ENCODE data around the gene TMEM63B.

The TMEM63B gene

DNA sequence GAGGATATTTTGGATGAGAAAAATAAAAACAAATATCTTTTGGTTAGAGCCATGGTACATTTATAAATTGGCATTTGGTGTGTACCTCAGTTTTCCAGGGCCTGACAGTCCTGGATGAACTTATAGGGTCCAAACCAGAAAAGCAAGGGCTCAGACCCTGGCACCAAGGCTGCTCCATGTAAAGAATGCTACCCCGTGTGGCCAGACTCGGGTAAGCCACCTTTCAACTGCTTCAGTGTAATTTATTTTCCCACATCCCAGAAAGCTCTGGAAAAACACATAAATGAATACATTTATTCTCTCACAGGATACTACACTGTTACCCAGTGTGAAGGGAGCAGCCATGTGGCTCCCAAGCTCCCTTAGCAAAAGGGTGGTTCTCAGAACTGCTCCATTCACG, 13.9 kb upstream of the TMEM63B start:
- Histone ChIP-seq H3K4me3 (no peak overlapping the region), H3K27ac (peak overlapping the region in 1 of 21 experiments; percentile 7)

DNA sequence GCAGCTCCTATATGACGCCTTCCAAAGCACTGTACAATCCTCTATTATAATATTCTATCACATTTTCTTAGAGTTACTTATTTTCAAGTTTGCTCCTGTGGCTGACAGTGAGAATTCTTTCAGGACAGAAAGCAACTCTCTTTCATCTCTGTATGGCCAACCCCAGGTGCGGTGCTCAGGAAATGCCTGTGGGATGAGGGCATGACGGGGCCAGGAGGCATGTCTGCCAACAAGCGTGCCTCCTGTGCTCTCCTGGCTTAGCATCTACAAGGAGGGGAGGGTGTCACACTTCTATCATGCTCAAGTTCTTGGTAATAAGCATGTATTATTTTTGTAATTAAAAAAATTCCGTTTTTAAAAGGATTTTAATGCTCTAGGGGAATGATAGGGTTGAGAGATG, 11.5 kb upstream of the TMEM63B start:
- Histone ChIP-seq H3K4me3 (no peak overlapping the region), H3K27ac (peak overlapping the region in 8 of 21 experiments; percentile 18 to 69 (median 61))

DNA sequence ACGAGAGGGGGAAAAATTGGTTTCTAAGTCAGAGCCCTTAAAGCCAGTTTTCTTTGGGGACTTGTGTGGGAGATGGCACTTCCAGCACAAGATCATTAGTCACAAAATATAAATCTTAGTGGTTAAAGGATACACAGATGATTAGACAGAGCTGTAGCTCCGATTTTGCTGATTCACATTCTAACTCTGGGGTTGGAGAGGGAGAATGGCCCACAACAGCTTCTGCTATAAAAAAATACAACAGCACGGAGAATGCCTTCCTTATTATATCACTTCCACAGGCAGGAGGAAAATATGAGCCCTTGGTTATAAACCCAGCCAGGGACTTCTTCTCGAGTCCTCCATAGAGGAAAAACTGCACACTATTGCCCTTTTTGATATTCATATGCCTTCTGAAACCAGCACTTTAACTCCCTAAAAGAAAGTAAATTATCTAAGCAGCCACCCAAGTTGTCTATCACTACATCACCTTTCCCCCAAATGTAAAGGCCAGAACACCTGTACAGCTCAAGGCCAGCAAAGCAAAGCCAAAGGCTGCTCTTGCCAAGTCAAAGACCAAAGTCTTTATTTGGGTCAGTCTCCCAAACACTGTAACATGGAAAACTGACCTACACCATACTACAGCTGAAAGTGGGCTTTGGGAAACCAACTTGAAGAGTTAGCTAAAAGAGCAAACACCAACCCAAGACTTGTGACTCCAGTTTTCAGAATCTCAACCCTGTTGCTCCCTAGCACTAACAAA, 10.5 kb upstream of the TMEM63B start:
- Histone ChIP-seq H3K4me3 (no peak overlapping the region), H3K27ac (peak overlapping the region in 12 of 21 experiments; percentile 18 to 72 (median 58))

DNA sequence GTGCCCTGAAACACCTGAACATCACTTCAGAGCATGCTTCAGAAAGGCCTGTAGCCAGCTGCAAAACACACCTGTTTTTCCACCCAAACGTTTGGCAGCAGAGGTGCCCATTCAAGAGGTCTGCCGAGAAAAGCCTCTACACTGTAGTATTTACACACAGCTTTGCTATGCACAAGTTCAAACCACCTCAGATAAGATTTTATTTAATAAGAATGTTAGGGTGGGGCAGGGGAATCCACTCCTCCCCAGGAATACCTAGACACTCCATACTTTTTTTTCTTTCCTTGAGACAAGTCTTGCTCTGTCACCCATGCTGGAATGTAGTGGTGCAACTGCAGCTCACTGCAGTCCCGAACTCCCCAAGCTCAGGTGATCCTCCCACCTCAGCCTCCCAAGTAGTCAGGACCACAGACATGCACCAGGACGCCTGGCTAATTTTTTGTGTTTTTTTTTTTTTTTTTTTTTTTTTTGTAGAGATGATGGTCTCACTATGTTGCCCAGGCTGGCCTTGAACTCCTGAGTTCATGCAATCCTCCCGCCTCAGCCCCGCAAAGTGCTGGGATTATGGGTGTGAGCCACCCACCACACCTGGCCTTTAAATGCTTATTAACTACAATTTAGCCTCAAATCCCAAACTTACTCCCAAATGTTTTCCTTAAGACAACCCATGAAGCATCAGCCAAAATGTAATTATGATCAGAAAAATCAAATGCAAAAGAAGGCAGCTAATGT, 9.8 kb upstream of the TMEM63B start:
- Histone ChIP-seq H3K27ac (peak overlapping the region in 11 of 21 experiments; percentile 18 to 72 (median 53)), H3K4me3 (no peak overlapping the region)

DNA sequence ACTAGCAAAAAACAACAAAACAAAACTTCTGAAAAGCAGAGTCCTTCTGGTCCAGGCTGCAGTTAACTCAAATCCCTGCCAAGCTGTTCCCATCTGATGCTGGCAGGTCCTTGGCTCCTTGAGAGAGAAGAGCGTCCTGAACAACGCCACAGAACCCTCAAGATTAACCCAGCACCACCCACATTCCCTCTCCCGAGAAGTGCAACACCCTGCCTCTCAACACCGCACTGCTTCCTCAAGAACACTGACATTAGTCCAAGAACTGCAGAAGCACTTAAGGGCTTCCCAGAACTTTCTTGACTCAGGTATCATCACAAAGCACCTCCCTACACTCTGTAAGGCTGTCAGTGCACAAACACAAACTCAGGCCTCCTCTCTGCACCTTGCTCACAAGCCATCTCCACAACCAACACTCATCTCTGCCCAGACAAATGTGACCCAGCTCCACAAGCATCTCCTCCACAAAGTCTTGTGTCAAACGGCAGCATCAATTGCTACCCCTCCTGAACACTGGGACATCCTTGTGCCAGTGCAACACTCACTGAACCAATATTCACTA, 7.6 kb upstream of the TMEM63B start:
- Histone ChIP-seq H3K27ac (peak overlapping the region in 3 of 21 experiments; percentile 8 to 27 (median 10)), H3K4me3 (no peak overlapping the region)

GRCh38 chr6:44120692-44121443, 6.5 kb upstream of the TMEM63B start:
- no peak overlapping the region for H3K27ac ChIP-seq
- no peak overlapping the region for H3K4me3 ChIP-seq

GRCh38 chr6:44122801-44123200, 4.6 kb upstream of the TMEM63B start:
- peak overlapping the region in 7 of 21 experiments; percentile 3 to 64 (median 32) for H3K27ac ChIP-seq
- no peak overlapping the region for H3K4me3 ChIP-seq

GRCh38 chr6:44123544-44123943, 3.8 kb upstream of the TMEM63B start:
- Histone ChIP-seq H3K4me3 (no peak overlapping the region), H3K27ac (peak overlapping the region in 6 of 21 experiments; percentile 3 to 64 (median 40))

- Histone ChIP-seq H3K27ac (peak overlapping the region; percentile 80 to 99 (median 96)), H3K4me3 (peak overlapping the region; percentile 65 to 98 (median 90))
Measured at GRCh38 chr6:44126320-44127149, 819 bp upstream of the TMEM63B start.

GRCh38 chr6:44128020-44128917, 915 bp downstream of the TMEM63B start:
- H3K27ac ChIP-seq: peak overlapping the region; percentile 55 to 98 (median 96)
- peak overlapping the region; percentile 65 to 98 (median 90) for H3K4me3 ChIP-seq

GRCh38 chr6:44129841-44130322, 2.5 kb downstream of the TMEM63B start:
- H3K4me3 ChIP-seq: no peak overlapping the region
- no peak overlapping the region for H3K27ac ChIP-seq

- no peak overlapping the region for H3K4me3 ChIP-seq
- H3K27ac ChIP-seq: no peak overlapping the region
Measured at GRCh38 chr6:44131892-44132291, 4.5 kb downstream of the TMEM63B start.

- Histone ChIP-seq H3K4me3 (no peak overlapping the region), H3K27ac (peak overlapping the region in 3 of 21 experiments; percentile 1 to 18 (median 18))
Measured at GRCh38 chr6:44132476-44132875, 5.1 kb downstream of the TMEM63B start.

DNA sequence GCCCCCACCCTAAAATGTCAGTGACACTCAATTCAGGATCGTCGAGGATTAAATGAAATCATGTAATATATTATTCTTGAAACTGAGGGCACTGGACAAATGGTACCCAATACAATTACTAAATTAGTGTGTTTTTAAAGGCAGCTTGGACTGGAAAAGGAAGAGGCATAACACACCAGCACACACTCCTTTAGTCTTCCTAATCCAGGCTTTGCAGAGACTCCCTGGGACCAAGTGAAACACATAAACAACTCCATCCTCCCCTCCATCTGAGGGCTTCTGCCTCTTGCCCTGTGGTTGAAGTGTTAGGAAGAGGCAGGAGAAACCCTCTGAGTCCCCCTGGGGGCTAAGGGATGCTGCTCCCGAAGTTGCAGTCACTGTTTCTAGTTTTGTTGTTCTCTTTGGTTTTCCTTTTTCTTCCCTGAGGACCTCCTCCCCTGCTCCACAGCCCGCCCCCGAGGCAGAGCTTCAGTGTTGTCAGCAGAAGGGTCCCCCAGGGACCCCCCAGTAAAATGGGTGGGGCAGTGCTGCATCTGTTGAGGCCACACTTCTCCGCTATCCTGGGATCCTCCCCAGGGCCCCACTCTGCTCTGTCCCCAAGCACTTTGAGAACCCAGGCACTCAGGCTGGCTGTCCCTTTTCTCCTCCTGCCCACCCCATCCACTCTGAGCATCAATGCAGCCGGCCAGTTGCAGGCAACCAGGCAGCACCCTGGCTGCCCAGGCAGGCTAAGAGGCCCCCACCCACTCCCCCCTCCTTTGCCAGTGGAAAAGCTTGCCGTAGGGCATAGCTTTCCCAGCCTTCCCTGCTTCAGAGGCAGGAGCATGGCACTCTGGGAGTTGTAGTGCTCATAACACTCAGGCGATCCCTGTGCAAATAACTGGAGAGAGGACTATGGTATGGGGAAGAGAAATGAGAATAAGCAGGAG, 5.9 kb downstream of the TMEM63B start:
- no peak overlapping the region for H3K4me3 ChIP-seq
- H3K27ac ChIP-seq: peak overlapping the region in 9 of 21 experiments; percentile 4 to 47 (median 23)

- Histone ChIP-seq H3K27ac (no peak overlapping the region), H3K4me3 (no peak overlapping the region)
Measured at GRCh38 chr6:44133981-44134711, 6.8 kb downstream of the TMEM63B start.

DNA sequence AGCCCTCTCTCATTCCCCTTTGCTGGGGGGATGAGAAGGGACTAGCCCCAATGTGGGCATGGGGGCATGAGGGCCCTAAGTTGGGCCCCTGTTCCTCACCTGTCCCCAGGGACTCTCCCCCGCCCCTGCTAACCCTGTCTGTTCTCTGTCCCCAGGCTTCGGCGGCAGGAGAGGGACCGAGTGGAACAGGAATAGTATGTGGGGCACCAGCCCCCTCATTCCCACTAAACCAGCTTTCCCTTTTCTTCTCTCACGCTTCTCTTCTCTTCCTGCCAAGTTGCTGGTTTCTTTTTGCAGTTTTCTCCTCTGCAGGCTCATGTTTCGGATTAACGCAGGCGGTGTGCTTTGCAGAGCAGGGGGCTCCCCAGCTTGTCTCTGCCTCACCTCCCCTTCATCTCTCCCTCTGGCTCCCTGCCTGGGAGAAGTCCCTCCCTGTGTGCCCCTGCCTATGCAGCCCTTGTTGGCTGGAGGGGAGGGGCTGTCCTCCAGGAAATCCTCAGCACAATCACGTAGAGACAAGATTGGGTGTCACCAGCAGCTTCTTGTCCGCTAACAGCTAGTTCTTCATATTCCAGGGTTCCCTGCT, 7.9 kb downstream of the TMEM63B start:
- Histone ChIP-seq H3K4me3 (no peak overlapping the region), H3K27ac (no peak overlapping the region)
